ENCODE measurements around the gene FBXO21.

The FBXO21 gene

DNA sequence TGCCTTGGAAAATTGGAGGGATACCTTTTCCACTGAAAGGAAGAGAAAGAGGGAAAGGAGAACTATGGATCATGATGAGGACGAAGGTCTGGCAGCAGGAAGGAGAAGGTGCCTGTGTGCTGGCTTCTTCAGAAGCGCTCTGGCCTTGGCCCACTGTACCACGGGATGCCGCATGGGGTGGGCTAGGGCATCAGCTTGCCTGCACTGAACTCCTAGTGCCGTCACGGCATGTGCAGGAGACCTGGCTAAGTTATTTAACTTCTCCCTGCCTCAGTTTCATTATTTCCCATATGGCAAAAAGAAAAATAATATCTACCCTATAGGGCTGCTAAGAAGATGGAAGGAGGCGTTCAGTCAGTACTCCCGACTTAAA, 28.1 kb downstream of the FBXO21 start:
- no peak for DNase-seq

DNA sequence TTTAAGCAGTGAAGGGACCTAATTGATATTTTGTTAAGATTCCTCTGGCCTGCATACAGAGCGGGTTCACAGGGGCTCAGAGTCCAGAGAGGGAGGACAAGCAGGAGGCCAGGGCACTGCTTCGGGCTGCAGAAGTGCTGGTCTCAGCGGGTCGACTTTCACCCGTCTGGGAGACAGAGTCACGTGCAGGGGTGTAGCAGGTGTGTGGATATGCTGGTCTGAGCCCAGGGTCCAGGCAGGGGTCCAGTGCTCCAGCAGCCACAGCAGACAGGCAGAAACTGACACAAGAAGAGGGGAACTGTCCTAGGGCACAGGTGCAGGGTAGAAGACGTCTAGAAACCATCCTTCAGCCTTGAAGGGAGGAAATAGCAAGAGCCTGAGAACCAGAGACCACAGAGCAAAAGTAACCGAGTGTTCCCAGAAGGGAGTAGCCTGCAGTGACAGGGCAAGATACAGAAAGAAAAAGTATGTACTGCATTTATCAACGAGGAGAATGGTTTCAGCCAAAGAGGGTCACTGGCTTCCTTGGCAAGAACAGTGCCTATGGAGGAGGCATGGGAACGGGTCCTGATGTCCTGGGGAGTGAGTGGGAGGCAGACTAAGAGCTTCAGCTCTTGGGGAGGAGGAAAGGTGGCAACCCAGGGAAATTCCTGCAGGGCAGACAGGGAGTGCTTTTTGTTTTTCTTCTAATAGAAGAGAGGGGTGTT, 28.7 kb downstream of the FBXO21 start:
- DNase-seq, result no peak

DNA sequence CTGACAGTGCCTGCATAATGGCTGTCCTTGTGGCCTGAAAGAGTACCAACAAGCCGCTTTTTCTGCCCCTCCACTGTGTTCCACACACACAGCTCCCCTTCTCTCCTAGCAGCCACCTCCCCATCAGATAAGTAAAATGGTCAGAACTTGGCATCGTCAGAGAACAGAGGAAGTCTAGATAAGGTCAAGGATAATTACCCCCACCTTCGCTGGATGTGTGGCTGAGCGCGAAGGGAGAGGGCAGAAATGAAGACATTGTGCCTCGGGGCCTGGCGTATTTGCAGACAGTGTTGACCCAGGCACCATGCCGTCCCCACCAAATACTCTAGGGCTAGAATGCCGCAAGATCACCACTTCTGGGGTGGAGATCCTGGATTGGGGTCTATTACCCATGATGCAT, 30.6 kb downstream of the FBXO21 start:
- DNase-seq, result no peak

DNA sequence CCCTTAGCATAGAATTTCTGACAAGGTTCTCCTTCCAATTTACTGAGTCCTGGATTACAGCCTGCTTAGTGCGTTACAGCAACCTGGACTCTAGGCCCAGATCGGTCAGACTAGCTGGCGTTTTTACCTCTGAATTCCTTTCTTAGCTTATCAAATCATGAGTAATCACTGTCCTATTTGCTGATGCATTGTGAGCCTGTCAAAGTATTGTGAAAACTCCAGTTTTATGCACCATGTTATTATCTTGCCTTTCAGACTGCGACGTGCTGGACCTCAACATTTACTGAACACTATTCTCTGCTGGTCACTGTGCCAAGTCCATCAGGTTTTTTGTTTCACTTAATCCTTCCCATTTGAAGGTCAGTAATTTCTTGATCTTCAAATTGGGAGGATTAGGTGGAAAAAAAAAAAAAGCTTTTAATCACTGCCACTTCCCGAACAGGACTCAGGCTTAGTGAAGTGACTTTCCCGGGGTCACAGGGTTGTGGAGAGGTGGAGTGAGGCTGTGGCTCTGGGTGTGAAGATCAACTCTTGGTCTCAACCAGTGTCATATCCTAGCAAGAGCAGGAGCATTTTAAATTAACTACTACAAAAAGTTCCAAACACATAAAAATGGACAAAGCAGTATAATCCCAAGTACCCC, 31.2 kb downstream of the FBXO21 start:
- DNase-seq, result no peak

DNA sequence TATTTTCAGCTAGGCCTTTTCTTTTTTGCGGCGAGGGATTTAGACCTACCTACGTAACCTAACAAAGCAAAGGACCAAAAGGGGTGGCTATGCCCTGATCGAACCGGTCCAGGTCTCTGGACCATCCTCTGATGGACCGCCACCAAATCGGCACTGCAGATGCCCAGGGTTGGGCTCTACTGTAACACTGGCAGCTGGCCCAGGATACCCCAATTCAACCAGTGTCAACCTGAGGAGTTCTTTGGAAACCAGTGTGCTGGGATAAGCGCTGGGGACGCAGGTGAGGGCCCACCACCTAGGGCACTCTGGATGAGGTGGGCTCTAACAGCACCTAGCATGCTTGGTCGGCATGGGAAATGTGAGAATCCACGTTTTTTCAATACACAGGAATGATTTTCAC, 32.2 kb downstream of the FBXO21 start:
- DNase-seq, result no peak

DNA sequence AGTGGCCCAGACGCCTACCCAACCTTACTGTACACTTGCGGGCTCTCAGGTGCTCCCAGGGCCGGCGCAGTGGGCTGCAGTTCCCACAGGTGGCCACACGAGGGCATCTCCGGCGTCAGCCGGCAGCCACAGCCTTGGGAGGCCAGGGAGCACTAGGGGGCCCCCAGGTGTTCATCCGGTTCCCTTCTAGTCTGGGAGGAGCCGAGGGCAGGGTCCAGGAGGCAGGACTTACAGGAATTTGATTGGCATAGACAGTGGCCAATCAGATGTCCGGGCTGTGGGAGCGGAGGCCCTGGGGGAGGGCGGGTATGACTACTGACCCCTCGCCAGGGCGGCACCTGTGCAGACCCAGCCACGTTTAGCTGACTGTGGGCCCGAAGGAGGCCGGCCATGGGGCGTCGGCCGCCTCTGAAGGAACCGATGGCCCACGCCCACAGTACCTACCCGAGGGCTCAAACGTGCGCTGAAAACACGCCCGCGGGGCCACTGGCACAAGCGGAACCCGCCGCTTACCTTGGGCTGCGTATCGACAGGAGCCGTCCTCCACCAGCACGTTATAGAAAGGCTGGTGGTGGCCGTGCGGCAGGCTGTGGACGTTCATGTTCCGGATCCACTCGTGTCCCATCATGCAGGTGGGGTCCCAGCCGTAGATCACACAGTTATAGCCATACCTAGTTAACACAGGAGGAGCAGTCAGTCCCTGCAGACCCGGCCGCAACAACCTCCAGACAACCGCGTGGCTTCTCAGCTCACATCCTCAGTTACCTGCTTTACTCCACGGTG, 34.8 kb downstream of the FBXO21 start:
- peak; percentile 75 to 76 for DNase-seq

DNA sequence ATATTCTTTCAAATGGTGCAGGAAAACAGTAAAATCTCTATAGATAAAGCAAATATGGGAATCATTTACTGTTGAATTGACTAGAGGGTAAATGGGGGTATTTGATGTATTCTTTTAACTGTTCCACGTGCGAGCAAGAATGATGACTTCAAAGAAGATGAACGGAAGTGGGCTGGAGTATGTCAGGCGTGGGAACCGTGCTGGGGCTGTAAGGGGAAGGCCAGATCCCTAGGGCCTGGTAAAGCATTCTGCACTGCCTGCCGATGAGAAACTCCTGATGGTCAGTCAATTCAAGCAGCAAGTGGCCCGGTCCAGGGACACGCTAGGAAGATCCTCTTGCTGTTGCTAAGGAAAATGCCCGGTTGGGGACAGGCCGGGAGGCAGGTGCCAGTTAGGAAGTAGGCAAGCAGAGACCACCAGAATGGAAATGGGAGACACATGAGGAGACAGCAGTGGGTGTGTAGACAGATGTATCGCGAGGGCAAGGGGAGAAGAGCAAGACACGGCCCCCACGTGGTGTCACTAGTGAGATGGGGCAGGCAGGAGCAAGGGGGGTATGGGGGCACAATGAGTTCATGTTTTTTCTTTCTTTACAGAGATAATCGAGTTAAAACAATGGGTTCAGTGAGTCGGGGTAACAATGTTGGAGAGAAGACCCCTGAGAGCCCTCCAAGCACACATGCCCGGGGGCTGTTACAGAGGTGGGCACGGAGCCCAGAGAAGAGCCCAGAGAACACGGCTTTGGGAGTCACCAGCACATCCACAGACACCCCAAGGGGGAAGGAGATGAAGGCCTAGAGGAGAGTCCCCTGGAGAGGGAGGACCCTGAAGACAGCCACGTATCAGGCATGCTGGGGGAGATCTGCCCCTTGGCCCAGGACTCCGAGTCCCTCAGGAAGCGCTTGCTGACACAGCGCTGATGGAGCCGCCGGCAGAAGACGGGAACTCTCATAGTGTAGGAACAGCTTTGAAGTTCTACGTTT, 37.2 kb downstream of the FBXO21 start:
- no peak for DNase-seq

DNA sequence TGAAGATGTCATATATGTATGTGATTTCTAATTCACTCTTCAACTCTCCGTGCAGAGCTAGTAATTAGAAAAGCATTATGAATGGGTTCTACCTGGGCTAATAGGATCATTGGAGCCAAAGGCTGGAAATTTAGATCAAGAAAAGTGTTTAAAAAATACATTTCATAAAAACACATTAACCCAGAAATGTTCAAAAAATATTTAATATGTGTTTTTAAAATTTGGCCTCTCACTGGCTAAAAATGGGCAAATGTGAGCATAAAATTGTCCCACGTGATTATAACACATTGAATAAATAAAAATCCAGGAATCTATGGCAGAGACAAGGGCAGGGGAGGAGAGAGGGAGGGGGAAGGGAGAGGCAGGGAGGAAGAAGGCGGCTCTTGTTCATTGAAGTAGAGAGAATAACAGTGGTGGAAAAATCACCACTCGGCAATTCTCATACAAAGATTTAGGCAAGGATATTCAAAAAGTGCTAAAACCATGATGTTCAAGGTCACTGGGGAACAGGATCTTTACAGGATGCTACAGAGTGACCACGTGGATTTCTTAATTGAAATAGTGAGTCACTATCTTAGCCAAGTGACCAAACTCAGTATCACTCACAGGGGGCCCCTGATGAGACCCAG, 38.8 kb downstream of the FBXO21 start:
- no peak for DNase-seq

DNA sequence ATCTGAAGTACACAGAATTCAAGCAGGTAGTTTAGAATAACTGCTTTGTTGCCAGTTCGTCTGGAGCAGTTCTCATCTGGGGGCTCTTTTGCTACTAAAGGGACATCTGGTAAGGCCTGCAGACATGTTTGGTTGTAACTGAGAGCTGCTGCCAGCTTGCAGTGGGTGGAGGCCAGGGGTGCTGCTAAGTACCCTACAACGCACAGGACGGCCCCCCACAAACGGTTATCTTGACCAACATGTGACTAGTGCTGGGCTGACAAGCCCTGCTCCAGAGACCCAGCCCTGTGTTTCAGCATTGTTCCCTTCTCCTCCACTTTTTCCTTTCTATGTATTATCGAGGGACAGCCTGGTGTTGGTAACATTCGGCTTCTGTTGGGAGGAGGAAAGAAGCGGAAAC, 40.8 kb downstream of the FBXO21 start:
- no peak for DNase-seq

DNA sequence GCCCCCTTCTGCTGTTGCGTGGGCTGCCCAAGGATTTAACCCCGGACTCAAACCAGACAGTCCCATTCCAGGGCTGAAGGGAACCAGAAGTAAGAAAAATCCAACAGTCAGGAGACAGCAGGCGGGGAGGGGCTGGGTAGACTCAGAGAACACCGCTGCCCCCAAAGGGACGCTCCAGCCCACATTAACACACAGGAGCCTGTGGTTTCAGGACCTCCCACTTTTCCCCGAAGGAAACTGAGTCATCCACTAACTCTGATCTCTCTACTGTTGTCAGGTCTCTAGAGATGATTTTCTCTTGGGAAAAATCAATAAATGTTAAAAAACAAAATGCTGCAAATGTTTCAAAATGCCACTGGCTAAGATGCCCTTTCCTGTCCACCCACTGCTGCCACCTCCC, 41.6 kb downstream of the FBXO21 start:
- peak in 1 of 2 donors; percentile 19 for DNase-seq

DNA sequence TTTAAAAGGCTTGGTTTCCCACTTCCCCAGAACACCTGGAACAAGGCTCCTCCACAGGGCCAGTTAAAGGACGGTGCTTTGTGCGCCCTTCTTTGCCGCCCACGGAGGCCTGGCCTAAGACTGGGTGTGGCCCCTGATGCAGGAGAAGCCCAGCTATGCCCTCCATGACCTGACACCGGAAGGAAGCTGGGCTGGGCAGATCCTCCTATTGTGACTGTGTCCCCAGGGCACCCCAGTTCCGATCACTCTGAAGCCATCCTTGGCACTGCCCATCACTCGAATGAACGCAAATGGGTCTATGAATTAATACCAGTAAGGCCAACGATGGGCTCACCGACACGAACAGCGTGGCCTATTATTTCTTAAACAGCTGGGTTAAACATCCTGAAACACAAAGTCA, 42.6 kb downstream of the FBXO21 start:
- DNase-seq, result no peak

DNA sequence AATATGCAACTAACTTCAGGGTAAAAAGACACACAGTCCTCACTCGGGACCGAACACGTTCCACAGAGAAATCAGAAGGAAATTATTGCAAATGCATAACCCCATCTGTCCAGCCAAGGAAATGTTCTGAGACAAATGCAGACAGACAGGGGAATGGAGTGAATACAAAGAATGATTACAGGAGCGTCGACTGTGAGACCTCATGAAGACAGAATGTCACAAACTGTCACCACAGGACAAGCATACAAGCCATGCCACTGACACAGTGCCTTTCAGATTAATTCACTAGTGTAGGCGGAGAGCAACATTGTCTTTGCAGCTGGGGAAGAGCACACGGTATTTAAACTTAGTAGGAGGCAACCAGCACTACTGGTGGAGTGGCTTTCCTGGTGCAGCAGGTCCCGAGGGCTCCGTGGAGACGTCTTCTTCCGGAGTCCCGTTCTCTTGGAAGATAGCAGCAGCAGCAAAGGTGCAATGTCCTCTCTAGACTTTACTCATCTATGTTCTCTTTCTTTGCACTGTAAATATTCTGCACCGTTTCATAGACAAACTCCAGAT, 44.6 kb downstream of the FBXO21 start:
- no peak for DNase-seq

DNA sequence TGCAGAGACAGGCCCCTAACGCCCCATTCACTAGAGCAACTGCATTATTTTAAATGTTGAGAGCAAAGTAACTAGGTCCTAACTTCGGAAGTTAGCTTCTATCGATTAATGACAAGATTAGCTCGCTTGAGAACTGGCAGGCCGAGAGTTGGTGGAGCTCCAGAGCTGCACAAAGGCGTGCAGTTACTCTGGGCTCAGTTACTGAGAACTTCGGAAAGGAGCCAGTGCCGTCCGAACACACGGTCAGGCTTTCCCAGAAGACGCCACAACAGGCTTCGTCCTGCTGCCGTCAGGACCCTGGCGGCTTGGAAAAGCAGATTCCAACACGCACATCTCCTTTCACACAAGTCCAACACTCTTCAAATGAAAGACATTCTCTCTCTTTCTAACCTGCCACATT, 45.7 kb downstream of the FBXO21 start:
- no peak for DNase-seq

DNA sequence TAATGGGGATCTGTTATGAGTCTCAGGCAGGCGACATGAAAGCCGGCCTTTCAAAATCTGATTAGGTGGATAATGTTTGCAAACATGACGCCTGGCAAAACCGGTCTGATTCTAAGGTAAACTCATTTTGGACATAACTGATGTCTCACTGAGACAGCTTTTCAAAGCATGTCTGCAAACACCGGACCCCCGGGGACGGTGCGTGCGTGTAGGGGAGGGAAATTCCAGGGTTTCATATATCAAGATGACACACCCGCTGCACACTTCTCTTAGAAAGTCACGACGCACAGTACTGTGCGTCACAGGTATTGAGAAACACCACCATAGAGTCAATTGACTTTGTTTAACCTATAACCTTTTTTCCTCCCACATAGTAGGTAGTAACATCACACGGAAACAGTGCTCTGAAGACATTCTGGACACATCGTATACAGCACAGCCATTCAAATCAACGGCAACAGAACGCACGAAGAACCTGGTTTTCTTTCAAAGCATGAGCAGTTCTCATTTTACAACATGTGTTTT, 47.2 kb downstream of the FBXO21 start:
- DNase-seq, result no peak

DNA sequence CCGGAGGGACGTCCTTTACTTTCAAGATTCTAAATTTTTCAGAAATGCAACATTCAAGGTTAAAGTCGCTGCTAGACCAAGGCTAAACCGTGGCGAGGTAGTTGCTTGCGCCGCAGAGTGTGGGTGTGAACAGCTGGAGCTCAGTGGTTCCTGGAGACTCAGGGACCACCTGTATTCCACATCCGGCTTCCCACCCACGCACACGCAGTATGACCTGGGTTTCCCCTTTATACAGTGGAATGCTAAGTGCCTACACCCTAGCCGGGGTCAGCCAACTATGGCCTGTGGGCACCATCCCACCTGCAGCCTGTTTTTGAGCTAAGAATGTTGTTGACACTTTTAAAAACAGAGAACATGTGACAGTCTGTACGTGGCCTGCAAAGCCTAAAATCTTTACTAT, 48.2 kb downstream of the FBXO21 start:
- DNase-seq, result no peak

DNA sequence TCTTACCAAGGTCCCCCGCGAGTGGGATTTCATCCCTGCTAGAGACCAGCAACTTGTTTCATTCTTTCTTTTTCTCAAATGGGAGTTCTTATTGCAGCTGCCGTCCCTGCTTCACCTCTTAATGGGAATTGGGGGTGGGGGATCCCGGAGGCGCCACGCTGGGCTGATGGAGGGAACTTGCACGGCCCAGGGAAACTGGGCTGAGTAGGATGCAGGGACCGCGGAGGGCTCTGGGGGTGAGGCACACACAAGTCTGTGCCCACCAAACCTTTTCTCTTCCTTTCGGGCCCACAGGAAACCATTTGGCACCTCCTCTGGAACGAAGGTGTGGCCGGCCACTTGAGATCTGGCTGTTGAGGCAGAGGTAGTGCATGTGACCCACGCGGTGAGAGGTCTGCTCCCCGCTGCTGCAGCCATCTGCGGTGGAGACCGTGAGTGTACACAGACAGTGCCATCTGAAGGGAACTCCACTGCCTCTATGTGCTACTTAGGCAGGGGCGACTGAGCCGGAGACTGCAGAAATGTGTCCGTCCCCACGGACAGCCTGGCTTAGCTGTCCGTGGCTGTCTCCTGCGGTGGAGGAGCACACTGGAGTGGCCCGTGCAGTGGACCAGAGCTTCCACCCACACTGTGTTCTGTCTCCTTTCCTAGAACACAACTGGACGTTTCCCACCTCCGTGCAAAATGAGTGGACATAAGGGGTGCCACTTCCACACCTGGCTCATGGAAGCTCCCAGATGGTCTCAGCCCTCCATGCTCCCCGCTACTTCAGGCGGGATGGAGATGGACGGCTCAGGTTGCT, 49.0 kb downstream of the FBXO21 start:
- no peak for DNase-seq

DNA sequence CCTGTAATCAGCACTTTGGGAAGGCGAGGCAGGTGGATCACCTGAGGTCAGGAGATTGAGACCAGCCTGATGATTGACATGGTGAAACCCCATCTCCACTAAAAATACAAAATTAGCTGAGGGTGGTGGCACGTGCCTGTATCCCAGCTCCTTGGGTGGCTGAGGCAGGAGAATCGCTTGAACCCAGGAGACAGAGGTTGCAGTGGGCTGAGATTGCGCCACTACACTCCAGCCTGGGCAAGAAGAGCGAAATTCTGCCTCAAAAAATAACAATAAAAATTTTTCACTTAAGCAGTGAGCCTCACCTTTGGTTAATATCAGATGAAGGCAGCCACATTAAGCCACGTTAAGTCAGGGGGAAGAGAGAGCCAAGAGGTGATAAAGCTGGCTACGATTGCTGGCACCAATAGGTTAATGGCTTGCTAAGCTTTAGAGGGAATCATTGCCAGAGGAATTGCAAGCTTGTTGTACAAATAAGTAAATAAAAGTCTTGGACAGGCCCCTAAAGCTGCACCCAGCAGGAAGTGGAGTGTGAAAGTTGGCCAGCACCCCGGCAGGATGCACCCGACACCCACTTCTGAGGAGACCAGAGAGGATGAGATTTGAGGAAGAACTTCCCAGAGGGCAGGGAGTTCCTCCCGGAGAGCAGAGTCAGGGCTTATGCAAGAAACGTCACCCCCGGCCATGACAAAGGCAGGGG, 49.7 kb downstream of the FBXO21 start:
- no peak for DNase-seq

DNA sequence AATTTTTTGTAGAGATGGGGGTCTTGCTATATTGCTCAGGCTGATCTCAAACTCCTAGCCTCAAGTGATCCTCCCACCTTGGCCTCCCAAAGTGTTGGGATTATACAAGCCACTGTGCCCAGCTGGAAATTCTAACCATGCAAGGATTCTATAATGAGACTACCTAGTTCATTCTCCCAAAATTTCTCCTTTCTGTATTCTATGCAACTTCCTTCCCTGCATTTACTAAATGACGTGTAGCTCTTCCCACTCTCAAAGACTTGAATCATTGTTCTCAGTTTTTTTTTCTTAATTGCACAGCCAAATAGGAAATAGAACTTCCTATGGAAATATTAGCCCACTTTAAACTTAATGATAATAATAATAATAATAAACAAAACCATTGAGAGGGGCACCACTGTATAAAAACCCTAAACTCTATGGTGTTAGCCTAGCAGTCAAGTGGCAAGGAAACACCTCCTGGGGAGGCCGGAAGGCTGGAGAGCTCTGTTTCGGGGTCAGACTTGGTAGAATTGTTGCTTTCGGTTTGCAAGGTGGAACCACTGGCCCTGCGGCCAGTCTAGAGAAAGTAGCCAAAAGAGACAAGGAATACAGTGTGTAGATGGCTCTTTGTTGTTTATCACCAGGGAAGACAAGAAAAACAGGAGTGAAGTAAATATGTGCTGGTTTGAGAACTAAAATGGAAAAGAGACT, 51.1 kb downstream of the FBXO21 start:
- no peak for DNase-seq

DNA sequence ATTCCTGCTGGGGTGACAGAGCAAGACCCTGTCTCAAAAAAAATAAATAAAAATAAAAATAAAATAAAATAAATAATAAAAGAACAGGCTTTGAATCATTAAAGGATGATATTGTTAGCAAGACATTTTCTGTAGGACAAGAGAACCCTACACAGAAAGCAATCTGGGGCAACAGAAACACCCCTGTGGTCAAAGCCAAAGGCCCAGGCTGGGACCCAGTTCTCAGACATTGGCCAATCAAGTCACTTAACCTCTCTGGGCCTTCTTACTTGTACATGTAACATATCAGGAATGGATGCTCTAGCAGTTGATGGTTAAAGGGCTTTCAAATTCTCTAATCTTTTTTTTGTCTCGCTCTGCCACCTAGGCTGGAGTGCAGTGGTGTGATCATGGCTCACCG, 55.5 kb downstream of the FBXO21 start:
- no peak for DNase-seq

DNA sequence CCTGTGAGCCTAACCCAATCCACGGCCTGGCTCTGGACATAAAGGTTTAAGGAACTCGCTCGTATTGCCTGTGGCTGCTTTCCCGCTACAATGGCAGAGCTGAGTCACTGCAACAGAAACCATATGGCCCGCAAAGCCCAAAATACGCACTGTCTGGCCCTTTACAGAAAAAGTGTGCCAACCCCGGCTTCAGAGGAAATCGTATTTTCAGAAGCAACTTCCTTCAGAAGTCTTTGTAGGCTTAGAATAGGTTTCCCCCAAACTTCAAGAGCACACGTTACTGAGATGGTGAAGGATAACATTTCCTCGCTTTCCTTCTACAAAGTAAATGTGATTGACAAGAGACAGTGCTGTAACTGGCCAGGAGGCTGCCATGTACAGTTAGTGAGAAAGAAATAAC, 56.2 kb downstream of the FBXO21 start:
- DNase-seq, result peak; percentile 36 to 40

Measured in stimulated activated CD4-positive, alpha-beta T cell treated with anti-CD3 and anti-CD28 coated beads, Interleukin-2, amount 100 ng/mL, for 48 hours (primary cell).